ENCODE data around the gene LORICRIN. TPM values are rescaled to one million over a fixed set of nuclear protein-coding genes. Genes with fewer than 3 reads are reported as not detected.

LORICRIN gene
- total and polyA plus RNA-seq, 8 donors, result not detected

DNA sequence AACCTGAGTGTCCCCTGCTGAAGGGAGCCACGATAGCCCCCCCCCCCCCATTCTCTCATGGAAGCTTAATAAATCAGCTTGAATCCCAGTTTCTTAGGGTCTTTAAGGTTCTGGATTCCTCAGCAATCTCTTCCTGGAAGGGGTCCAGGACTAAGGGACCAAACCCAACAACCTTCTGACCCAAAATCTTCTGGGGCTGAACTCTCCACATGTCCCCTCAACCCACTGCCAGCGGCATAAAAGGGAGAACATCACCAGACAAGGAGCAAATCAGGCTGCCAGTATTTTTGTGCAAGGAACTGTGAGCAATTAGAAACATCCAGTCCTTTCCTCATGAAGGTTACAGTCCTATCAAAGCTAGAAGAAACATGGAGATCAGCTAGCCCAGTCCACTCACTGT is 12.7 kb upstream of the LORICRIN start:
- Histone ChIP-seq H3K9me3 (no peaks in the 10 kb centered on the region), H3K36me3 (no peaks in the 10 kb centered on the region), H3K27ac (no peak overlapping the region), H3K27me3 (peaks cover 0 to 26% of the 10 kb centered on the region in 2 donors), H3K4me1 (no peaks in the 10 kb centered on the region), H3K4me3 (no peak overlapping the region)
- TF ChIP-seq, protein P1, sequence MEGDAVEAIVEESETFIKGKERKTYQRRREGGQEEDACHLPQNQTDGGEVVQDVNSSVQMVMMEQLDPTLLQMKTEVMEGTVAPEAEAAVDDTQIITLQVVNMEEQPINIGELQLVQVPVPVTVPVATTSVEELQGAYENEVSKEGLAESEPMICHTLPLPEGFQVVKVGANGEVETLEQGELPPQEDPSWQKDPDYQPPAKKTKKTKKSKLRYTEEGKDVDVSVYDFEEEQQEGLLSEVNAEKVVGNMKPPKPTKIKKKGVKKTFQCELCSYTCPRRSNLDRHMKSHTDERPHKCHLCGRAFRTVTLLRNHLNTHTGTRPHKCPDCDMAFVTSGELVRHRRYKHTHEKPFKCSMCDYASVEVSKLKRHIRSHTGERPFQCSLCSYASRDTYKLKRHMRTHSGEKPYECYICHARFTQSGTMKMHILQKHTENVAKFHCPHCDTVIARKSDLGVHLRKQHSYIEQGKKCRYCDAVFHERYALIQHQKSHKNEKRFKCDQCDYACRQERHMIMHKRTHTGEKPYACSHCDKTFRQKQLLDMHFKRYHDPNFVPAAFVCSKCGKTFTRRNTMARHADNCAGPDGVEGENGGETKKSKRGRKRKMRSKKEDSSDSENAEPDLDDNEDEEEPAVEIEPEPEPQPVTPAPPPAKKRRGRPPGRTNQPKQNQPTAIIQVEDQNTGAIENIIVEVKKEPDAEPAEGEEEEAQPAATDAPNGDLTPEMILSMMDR (IDR thresholded peaks at IDR 0.05), result no peak
- ATAC-seq (no peak), DNase-seq (no peak)
- intact Hi-C loops (cut with DNase I), result no loop called here

DNA sequence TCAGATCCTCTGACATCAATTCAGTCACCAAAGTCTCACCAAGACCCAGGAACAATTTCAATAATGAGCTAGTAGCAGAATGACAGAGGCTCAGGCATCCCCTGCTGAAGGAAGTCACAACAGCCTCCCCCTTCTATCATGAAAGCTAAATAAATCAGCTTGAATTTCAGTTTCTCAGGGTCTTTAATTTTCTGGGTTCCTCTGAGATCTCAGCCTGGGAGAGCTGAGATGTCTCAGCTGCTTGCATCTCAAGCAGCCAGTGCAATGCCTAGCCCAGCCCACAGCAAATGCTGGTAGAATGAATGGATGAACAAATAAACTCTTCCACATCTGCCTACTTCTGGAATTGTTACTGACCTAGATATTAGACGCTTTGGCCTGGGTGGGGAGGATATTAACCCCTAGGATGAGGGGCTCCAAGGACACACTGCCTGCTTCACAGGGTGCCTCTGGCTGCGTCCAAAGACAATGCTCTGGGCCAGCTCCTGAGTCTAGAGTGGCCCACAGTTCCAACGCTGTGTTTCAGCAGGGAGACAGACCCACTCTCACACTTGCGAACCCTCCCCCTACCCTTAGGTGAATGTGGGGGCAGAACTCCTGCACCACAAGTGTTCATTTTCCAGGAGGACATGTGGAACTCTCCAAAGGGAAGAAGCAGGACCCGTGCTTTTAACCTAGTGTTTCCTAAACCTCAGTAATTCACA is 11.2 kb upstream of the LORICRIN start:
- Histone ChIP-seq H3K27ac (no peak overlapping the region), H3K4me1 (no peaks in the 10 kb centered on the region), H3K4me3 (no peak overlapping the region), H3K9me3 (no peaks in the 10 kb centered on the region), H3K36me3 (no peaks in the 10 kb centered on the region), H3K27me3 (peaks cover 0 to 26% of the 10 kb centered on the region in 2 donors)
- ATAC-seq (no peak), DNase-seq (no peak)
- intact Hi-C loops (cut with DNase I), result no loop called here
- TF ChIP-seq, protein P1 (IDR thresholded peaks at IDR 0.05), result no peak

DNA sequence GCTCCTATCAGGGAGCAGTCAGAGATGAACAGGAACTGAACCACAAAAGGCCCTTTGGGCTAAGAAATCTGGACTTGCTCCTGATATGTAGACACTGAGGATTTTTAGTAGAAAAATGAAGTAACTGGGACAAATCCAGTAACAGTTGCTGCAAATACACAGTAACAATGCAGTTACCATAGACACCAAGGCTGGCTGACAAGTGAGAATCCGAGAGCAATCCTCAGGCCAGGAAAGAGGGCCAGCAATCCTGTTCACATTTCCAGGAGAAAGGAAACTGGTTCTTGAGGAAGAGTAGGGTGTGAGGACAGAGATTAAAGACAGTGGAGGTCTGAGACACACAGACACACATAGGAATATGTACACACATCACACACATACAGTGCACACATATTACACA is 9.3 kb upstream of the LORICRIN start:
- Histone ChIP-seq H3K27ac (no peak overlapping the region), H3K9me3 (no peaks in the 10 kb centered on the region), H3K4me3 (no peak overlapping the region), H3K4me1 (no peaks in the 10 kb centered on the region), H3K27me3 (peaks cover 0 to 31% of the 10 kb centered on the region in 2 donors), H3K36me3 (no peaks in the 10 kb centered on the region)
- intact Hi-C loops (cut with DNase I), result no loop called here
- DNase-seq (no peak), ATAC-seq (no peak)
- TF ChIP-seq, protein P1 (IDR thresholded peaks at IDR 0.05), result no peak

DNA sequence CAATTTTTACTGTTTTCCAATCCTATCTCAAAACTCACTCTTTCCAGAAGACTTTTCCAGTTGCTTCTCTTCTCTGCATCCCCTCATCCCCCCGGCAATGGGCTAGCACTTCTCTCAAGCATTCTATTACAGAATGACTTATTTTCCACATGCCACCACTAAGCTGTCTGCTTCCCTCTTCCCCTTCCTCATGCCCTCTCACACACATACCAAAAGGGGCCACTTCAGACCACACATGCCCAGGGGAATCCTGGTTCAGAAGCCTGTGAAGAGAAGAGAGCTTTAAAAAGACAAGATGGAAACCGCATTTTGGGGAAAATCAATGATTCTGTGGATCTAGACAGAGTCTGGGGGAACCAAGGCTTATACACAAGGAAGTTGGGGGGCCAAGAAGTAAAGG is 8.4 kb upstream of the LORICRIN start:
- Histone ChIP-seq H3K4me3 (no peak overlapping the region), H3K27ac (no peak overlapping the region), H3K4me1 (no peaks in the 10 kb centered on the region), H3K36me3 (no peaks in the 10 kb centered on the region), H3K27me3 (peaks cover 0 to 31% of the 10 kb centered on the region in 2 donors), H3K9me3 (no peaks in the 10 kb centered on the region)
- ATAC-seq (no peak), DNase-seq (no peak)
- intact Hi-C loops (cut with DNase I), result no loop called here
- TF ChIP-seq, protein P1 (IDR thresholded peaks at IDR 0.05), result no peak

DNA sequence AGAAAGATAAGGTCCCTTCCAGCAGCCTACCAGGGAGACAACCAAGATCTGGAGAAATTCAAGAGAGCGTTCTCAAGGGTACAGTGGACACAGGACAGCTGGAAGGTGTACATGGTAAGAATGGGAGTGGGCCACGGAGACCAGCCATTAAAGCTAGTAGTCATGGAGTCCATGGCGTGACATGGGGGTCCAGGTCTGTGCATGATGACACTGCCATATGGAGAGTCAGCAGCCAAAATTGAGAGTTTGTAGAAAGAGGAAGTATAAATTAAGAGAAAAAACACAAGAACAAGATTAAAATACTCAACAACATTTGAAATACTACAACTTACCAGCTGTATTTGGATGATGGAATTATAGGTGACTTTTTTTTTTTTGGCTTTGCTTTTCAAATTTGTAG is 7.9 kb upstream of the LORICRIN start:
- peaks cover 0 to 28% of the 10 kb centered on the region in 2 donors for H3K27me3 ChIP-seq
- H3K4me3 ChIP-seq, result no peak overlapping the region
- no peak overlapping the region for H3K27ac ChIP-seq
- H3K9me3 ChIP-seq, result no peaks in the 10 kb centered on the region
- no peaks in the 10 kb centered on the region for H3K36me3 ChIP-seq
- no peak for ATAC-seq
- TF ChIP-seq, protein P1 (IDR thresholded peaks at IDR 0.05), result no peak
- intact Hi-C loops (cut with DNase I), result no loop called here
- DNase-seq, result no peak
- H3K4me1 ChIP-seq, result no peaks in the 10 kb centered on the region

Data from left lung (tissue), 10 donors.